Testis (tissue), 3 donors: ENCODE data around the gene SPSB3. TPM values are rescaled to one million over a fixed set of nuclear protein-coding genes. Genes with fewer than 3 reads are reported as not detected.

ENCODE experiments used
- DNase-seq: peaks from one replicate; pipeline ENCODE4 v3.0.0-alpha.2; 2019
- H3K27ac ChIP-seq, 2 donors: fragments of 200-600 bp; sonication (generic); one replicate each; pipeline ENCODE4 v1.5.1; 2019
- H3K27me3 ChIP-seq: fragments of 200-600 bp; sonication (generic); one replicate; pipeline ENCODE4 v1.5.1; 2019
- H3K36me3 ChIP-seq: fragments of 200-600 bp; sonication (generic); one replicate; pipeline ENCODE4 v1.5.1; 2017; ENCODE audit warnings: low read depth; ENCODE audit errors: missing control alignments
- H3K4me1 ChIP-seq: fragments of 200-600 bp; sonication (generic); one replicate; pipeline ENCODE4 v1.5.1; 2019
- H3K4me3 ChIP-seq, 2 donors: fragments of 200-600 bp; sonication (generic); one replicate each; pipeline ENCODE4 v1.5.1; 2017 to 2019
- H3K9me3 ChIP-seq: fragments of 200-600 bp; sonication (generic); one replicate; pipeline ENCODE4 v1.5.1; 2017
- CTCF ChIP-seq, 3 experiments: fragments of 450-650 bp in 2 of 3; fragments of 200-600 bp in 1 of 3; sonication (generic) in 1 of 3; IDR thresholded peaks; one replicate each; pipeline ENCODE4 v1.5.1; 2016 to 2019; ENCODE audit warnings: antibody characterized with exemption in 3 of 3, mild to moderate bottlenecking in 2 of 3, moderate library complexity in 1 of 3
- POLR2A ChIP-seq: fragments of 450-650 bp; IDR thresholded peaks from one replicate; pipeline ENCODE4 v1.6.1; 2017; ENCODE audit warnings: antibody characterized with exemption, mild to moderate bottlenecking, moderate library complexity
- WGBS, 2 donors: methylation state at CpG; one replicate each; pipeline ENCODE4 v1.1.5; 2018; 5-methylcytosine and 5-hydroxymethylcytosine counted together
- intact Hi-C: fragments of 100-400 bp; cut with DNase I; formaldehyde crosslinking; loops from one replicate; pipeline ENCODE4 v1.15.1; 2023; ENCODE audit warnings: low total_unique reads
- polyA plus RNA-seq: library from polyadenylated mRNA; stranded (reverse); fragments of 350-450 nt; fragmentation: Illumina TruSeq; extraction: RNeasy Lipid Tissue Mini Kit (QIAGEN cat#74804); gene quantifications from one replicate; pipeline ENCODE4 v1.2.3, GENCODE V29; 2014; ENCODE audit warnings: low read depth, low replicate concordance; ENCODE audit not compliant: insufficient read depth
- total RNA-seq, 2 donors: library from RNA; depleted of rRNA; stranded (reverse); fragments of >200 nt; gene quantifications; one replicate each; pipeline ENCODE4 v1.2.3, GENCODE V29; 2016

SPSB3 gene
- total and polyA plus RNA-seq, 3 donors from 2014 or later = 43.8 to 114 (median 111) TPM

- no peak overlapping the region for H3K27ac ChIP-seq
- H3K4me3 ChIP-seq = no peak overlapping the region
- H3K9me3 ChIP-seq = no peaks in the 10 kb centered on the region
- no peak for TF ChIP-seq POLR2A
- intact Hi-C loops = no loop called here
- no peaks in the 10 kb centered on the region for H3K27me3 ChIP-seq
- no peaks in the 10 kb centered on the region for H3K4me1 ChIP-seq
- no peaks in the 10 kb centered on the region for H3K36me3 ChIP-seq
- DNase-seq = no peak
- WGBS, 2 donors = 87 to 90% methylated on average over 4 to 58 of the region's 59 CpGs
Observed at GRCh38 chr16:1791943-1792812, 9.8 kb upstream of the SPSB3 start.

GRCh38 chr16:1791256-1791942, 9.0 kb upstream of the SPSB3 start:
- no peak for DNase-seq
- no peak overlapping the region for H3K4me3 ChIP-seq
- no peak for TF ChIP-seq CTCF (IDR thresholded peaks at IDR 0.05)
- TF ChIP-seq POLR2A = no peak
- H3K27ac ChIP-seq = no peak overlapping the region
- no peaks in the 10 kb centered on the region for H3K9me3 ChIP-seq
- 93 to 100% methylated on average over 6 to 32 of the region's 53 CpGs for WGBS, 2 donors
- H3K36me3 ChIP-seq = no peaks in the 10 kb centered on the region
- H3K4me1 ChIP-seq = no peaks in the 10 kb centered on the region
- H3K27me3 ChIP-seq = no peaks in the 10 kb centered on the region
- intact Hi-C loops = no loop called here

GRCh38 chr16:1790611-1791255, 8.4 kb upstream of the SPSB3 start:
- no peaks in the 10 kb centered on the region for H3K36me3 ChIP-seq
- H3K9me3 ChIP-seq = no peaks in the 10 kb centered on the region
- 88% methylated on average over 38 of the region's 44 CpGs; no CpG with 5 or more reads in 1 of the 2 donors for WGBS, 2 donors
- no peaks in the 10 kb centered on the region for H3K4me1 ChIP-seq
- TF ChIP-seq POLR2A (no peak), CTCF (IDR thresholded peaks at IDR 0.05) (no peak)
- no peaks in the 10 kb centered on the region for H3K27me3 ChIP-seq
- no peak for DNase-seq
- no peak overlapping the region for H3K4me3 ChIP-seq
- H3K27ac ChIP-seq = no peak overlapping the region
- intact Hi-C loops = no loop called here

- H3K27ac ChIP-seq = no peak overlapping the region
- H3K4me1 ChIP-seq = no peaks in the 10 kb centered on the region
- intact Hi-C loops = no loop called here
- TF ChIP-seq POLR2A (no peak), CTCF (IDR thresholded peaks at IDR 0.05) (no peak)
- DNase-seq = no peak
- H3K27me3 ChIP-seq = no peaks in the 10 kb centered on the region
- WGBS, 2 donors = 90 to 96% methylated on average over 13 to 14 of the region's 15 CpGs
- H3K4me3 ChIP-seq = no peak overlapping the region
- H3K9me3 ChIP-seq = no peaks in the 10 kb centered on the region
- H3K36me3 ChIP-seq = no peaks in the 10 kb centered on the region
Observed at GRCh38 chr16:1790261-1790610, 7.9 kb upstream of the SPSB3 start.

GRCh38 chr16:1789643-1790045, 7.3 kb upstream of the SPSB3 start:
- Histone ChIP-seq H3K27me3 (no peaks in the 10 kb centered on the region), H3K27ac (no peak overlapping the region), H3K9me3 (no peaks in the 10 kb centered on the region), H3K4me1 (no peaks in the 10 kb centered on the region), H3K4me3 (no peak overlapping the region), H3K36me3 (no peaks in the 10 kb centered on the region)
- 88 to 89% methylated on average over 15 to 25 of the region's 25 CpGs for WGBS, 2 donors
- no peak for DNase-seq
- TF ChIP-seq CTCF (IDR thresholded peaks at IDR 0.05) (no peak), POLR2A (no peak)
- intact Hi-C loops = no loop called here
